HT-29 (cell line): Measurements from ENCODE around the gene TUSC2. TPM values are rescaled to one million over a fixed set of nuclear protein-coding genes. Genes with fewer than 3 reads are reported as not detected.

Source experiments
- DNase-seq: peaks from one replicate; pipeline ENCODE4 v3.0.0-alpha.2; 2015; ENCODE audit warnings: low spot score
- total RNA-seq: library from RNA; depleted of rRNA; stranded (reverse); fragments of >200 nt; shearing (Covaris generic); gene quantifications from 2 replicates; pipeline ENCODE4 v1.2.3, GENCODE V29; 2014

TUSC2 gene
- total RNA-seq, 1 experiment from 2014 or later, result 66.8 TPM

- no peak for DNase-seq
Measured at GRCh38 chr3:50354850-50355249, 26.8 kb upstream of the TUSC2 start.

GRCh38 chr3:50354186-50354764 is 26.3 kb upstream of the TUSC2 start:
- DNase-seq, result no peak

GRCh38 chr3:50353245-50354004 is 25.4 kb upstream of the TUSC2 start:
- no peak for DNase-seq

GRCh38 chr3:50352781-50353180 is 24.8 kb upstream of the TUSC2 start:
- DNase-seq, result peak; percentile 40

- no peak for DNase-seq
Measured at GRCh38 chr3:50351323-50351697, 23.3 kb upstream of the TUSC2 start.

GRCh38 chr3:50350527-50351322 is 22.7 kb upstream of the TUSC2 start, which contains the start of the genes CYB561D2 and NPRL2:
Gene CYB561D2 (plus strand): TSS chr3:50350862. CDS start chr3:50351434, 572 bp downstream.
Gene NPRL2 (minus strand): TSS chr3:50350775. CDS start chr3:50350652, 123 bp downstream.
- peak; percentile 89 for DNase-seq

GRCh38 chr3:50350213-50350526 is 22.1 kb upstream of the TUSC2 start:
- no peak for DNase-seq

GRCh38 chr3:50347187-50347813 is 19.3 kb upstream of the TUSC2 start:
- peak; percentile 74 for DNase-seq

- peak; percentile 37 for DNase-seq
Measured at GRCh38 chr3:50345586-50346234, 17.7 kb upstream of the TUSC2 start, which contains the start of gene ZMYND10. Gene ZMYND10 (minus strand): TSS chr3:50345732. CDS start chr3:50345579, 153 bp downstream.

- no peak for DNase-seq
Measured at GRCh38 chr3:50345008-50345407, 17.0 kb upstream of the TUSC2 start.

- DNase-seq, result no peak
Measured at GRCh38 chr3:50342813-50343633, 15.0 kb upstream of the TUSC2 start.

GRCh38 chr3:50341996-50342650 is 14.1 kb upstream of the TUSC2 start:
- no peak for DNase-seq

GRCh38 chr3:50341537-50341936 is 13.5 kb upstream of the TUSC2 start:
- no peak for DNase-seq

GRCh38 chr3:50340448-50341329 is 12.7 kb upstream of the TUSC2 start, which contains the start of gene RASSF1:
Gene RASSF1 (minus strand): TSS chr3:50340836. CDS start chr3:50340805, 31 bp downstream.
- DNase-seq, result peak; percentile 43

GRCh38 chr3:50340147-50340447 is 12.1 kb upstream of the TUSC2 start:
- no peak for DNase-seq

- DNase-seq, result no peak
Measured at GRCh38 chr3:50339485-50340146, 11.6 kb upstream of the TUSC2 start.

- DNase-seq, result no peak
Measured at GRCh38 chr3:50338965-50339364, 10.9 kb upstream of the TUSC2 start.

GRCh38 chr3:50337175-50337861 is 9.3 kb upstream of the TUSC2 start:
- DNase-seq, result peak; percentile 90
